Fibroblast of skin of right quadriceps (primary cell): ENCODE data around the gene NR4A1.
A peak's percentile ranks its signal among the peaks of the same experiment; 100 is the strongest.

Experiments used
- DNase-seq: peaks from one replicate; pipeline ENCODE4 v3.0.0-alpha.2; 2013

Gene NR4A1

DNA sequence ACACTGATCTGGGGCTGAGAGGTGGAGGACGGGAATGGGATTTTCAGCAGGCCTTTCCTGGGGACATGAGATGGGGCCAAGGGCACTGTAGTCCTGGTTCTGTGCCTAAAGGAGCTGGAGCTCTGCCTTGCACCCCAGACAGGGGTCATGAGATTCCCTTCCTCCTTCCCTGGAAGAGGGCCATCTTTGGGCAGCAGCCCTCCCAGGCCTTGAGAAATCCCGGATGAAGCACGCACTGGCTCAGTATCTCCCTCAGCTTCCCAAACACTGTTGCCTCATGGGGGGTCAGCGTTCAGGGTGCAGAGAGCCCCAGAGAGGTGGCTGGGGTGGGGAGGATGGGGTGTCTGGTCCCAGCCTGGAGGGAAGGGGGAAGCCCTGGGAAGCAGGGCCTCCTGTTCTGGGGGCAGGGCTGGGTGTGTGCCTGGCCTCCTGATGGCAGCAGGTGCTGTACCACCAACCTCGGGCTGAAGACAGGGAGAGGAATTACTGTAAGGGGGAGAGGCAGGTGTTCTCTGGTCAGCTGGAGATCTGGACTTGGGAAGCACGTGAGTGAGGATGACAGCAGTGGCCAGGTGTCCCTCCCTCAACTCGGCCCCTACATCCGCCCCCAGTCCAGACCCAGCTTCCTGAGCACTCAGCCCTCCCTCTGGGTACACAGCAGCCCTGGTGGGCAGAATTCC is 8.4 kb upstream of the NR4A1 start:
- no peak for DNase-seq

GRCh38 chr12:52043386-52044212 is 7.6 kb upstream of the NR4A1 start:
- DNase-seq: no peak

DNA sequence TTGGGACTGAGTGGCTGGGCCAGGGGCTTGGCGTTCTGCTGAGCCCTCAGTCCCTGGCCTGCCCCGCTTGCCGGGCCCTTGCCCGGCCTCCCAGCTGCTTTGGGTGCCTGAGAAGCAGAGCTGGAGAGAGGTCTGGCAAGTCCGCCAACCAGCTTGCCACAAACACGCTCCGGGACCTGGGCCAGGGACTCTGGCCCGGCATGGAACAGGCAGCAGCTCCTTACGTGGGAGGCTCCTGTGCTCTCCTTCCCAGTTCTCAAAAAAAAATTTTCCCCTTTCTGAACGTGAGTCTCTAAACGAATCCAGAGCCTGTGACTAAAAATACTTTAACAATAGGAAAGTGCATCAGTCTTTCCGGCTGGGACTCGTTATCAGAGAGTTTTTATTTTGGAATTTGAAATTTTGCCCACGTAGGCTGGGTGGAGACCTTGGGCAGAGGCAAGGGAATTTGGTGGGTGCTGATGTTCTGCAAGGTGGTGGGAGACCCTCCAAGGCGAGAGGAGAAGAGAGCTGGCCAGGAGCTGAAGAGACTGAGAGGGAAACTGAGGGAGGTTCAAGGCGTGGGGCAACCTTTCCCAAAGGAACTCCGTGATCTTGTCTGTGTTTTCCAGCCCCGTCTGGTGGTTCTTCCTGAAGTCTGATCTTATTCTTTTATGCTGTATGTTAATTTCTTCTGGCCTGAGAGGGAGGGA is 6.8 kb upstream of the NR4A1 start:
- peak; percentile 71 for DNase-seq

DNA sequence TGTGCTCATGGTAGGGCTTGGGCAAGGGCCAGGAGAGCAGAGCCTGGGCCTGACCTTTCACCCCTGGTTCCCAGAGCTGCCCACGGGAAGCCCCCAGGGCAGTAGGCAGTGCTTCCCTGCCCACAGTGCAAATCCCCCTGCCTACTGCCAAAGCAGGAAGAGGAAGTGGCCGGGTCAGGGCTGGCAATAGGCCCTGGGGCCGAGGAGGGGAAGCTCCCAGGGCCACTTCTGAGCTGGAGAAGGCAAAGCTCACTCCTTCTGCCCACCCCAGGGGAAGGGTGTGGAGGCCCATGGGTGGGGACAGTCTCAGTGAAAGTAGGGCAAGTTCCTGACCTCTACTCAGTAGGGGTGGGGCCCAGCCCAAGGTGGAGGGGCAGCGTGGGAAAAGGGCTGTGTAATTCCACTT is 5.4 kb upstream of the NR4A1 start:
- DNase-seq: no peak

DNA sequence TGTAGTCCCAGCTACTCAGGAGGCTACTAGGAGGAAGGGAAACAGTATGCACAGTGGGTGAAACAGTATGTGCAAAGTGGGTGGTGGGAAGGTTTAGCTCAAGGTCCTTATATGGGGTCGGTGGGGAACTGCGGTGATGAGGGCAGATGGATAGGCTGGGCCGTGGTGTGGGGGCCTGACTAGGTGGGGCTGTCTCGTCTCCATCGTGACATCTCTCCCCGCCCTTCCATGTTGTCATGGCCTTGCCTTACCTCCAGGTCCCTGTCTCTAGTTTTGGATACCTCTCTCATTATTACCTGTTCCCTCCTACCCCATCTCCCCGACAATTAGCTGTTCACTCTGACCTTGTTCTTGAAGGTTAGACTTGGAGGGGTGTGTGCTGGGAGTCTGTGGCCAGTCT is 4.4 kb upstream of the NR4A1 start:
- no peak for DNase-seq

GRCh38 chr12:52049286-52049685 is 2.0 kb upstream of the NR4A1 start:
- no peak for DNase-seq

DNA sequence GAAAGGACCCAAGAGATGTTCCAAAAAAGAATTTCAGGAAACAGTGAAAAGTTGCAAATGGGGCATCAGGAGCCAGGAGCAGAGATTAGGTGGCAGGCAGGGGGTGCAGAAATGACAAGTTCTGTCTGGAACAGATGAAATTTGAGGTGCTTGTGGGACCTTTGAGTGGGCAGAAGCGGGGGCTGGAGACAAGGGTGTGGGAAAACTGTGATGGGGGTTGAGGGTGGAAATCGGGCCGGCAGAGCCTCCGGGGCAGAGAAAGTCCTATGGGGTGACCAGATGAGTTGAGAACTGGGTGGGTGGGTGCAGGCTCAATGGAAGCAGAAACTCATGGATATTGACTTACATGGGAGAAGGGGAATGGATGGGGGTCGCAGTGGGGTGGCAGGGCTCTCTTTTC is 1.6 kb upstream of the NR4A1 start:
- no peak for DNase-seq

- DNase-seq: no peak
These were observed 1.0 kb upstream of the NR4A1 start for GRCh38 chr12:52050116-52050757.

DNA sequence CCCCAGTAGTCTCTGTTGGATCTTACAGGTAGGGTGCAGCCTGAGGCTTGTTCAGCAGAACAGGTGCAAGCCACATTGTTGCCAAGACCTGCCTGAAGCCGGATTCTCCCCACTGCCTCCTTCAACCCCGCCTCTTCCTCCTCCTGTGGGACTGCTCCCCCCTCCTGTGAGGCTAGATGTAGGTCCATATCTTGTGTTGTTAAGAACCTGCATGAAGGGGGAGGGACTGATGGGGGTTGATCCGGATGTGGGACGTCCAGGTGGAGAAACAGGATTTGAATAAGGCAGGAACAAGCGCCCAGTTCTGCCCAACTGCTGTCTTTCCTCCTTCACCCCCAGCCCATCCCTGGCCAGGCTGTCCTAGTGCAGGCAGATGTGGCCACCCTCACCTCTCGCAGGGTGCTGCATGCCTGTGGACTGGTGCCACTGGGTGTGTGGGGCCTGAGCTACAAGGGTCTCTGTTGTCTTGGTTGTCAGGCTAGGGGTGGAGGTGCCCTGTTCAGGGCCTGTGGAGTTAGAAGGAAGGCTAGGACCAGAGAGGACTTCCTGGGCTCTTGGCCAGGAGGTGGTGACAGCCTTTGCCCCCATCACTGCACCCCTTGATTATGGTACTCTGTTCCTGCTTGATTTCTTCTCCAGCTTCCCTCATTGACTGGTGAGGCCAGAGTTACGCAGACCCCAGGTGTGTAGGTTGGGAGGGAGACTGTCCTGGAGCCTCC is 1.4 kb downstream of the NR4A1 start:
- DNase-seq: no peak

- no peak for DNase-seq
These were observed 2.4 kb downstream of the NR4A1 start for GRCh38 chr12:52053536-52054209.

DNA sequence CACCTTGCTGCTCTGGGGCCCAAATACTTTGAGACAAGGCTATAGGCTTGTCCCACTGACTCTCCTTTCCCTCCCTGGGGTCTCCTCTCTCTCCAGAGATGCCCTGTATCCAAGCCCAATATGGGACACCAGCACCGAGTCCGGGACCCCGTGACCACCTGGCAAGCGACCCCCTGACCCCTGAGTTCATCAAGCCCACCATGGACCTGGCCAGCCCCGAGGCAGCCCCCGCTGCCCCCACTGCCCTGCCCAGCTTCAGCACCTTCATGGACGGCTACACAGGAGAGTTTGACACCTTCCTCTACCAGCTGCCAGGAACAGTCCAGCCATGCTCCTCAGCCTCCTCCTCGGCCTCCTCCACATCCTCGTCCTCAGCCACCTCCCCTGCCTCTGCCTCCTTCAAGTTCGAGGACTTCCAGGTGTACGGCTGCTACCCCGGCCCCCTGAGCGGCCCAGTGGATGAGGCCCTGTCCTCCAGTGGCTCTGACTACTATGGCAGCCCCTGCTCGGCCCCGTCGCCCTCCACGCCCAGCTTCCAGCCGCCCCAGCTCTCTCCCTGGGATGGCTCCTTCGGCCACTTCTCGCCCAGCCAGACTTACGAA is 3.1 kb downstream of the NR4A1 start:
- DNase-seq: no peak

DNA sequence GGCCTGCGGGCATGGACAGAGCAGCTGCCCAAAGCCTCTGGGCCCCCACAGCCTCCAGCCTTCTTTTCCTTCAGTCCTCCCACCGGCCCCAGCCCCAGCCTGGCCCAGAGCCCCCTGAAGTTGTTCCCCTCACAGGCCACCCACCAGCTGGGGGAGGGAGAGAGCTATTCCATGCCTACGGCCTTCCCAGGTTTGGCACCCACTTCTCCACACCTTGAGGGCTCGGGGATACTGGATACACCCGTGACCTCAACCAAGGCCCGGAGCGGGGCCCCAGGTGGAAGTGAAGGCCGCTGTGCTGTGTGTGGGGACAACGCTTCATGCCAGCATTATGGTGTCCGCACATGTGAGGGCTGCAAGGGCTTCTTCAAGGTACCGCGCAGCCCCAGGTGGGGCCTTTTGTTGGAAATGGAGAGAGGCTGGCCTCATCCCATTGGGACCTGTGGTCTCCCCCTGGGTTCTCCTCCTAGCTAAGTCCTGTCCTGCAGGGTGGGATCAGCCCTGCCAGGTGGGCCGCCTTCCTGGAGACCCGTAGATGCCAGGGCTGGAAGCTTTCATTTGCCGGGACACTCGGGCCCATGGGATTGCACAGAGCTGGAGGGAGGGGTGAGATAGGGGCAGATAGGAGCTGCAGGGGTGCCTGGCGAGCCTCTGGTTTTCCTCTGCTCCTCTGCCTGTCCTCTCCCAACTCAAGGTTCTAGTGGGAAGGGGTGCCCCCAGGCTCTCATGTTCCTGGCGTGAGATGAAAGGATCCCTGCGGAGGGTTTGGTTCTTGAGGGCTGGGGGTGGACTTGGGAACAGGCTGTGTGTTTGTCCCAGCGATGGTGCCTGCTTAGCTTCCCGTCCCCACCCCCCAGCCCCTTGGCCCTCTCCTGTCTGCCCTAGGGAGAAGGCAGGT is 3.8 kb downstream of the NR4A1 start:
- DNase-seq: no peak

DNA sequence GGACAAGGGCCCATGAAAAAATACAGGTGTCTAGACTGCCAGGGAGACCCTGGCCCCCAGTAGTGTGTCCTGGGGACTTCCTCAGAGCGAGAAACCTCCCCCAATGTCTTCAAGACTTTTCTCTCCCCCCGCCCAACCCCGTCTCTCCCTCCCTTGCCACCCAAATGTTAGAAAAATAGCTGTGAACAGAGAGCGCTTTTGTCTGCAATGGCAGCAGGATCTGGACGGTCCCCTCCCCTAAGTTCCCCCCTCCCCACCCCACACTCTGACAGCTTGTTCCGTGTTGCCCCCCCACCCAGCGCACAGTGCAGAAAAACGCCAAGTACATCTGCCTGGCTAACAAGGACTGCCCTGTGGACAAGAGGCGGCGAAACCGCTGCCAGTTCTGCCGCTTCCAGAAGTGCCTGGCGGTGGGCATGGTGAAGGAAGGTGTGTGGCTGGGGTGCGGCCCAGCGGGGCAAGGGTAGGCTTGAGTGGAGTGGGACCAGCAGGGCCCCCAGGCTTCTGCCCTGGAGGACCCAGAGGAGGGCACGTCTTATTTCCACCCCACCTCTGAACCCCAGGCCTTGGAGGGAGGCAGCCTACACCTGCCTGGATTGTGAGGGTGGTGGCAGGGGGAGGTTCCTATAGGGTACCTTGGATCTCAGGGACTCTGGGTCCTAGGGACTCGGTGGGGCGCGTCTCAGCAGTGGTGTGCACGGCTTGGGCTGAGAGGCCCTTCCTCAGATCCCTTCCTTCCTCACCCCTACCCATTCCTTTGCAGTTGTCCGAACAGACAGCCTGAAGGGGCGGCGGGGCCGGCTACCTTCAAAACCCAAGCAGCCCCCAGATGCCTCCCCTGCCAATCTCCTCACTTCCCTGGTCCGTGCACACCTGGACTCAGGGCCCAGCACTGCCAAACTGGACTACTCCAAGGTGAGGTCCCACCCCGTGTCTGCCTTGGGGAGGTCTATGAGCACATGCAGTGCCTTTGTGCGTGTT is 4.8 kb downstream of the NR4A1 start:
- no peak for DNase-seq

- DNase-seq: no peak
These were observed 5.8 kb downstream of the NR4A1 start for GRCh38 chr12:52056801-52057637.

GRCh38 chr12:52057638-52058576 is 6.7 kb downstream of the NR4A1 start:
- no peak for DNase-seq

- DNase-seq: no peak
These were observed 7.6 kb downstream of the NR4A1 start for GRCh38 chr12:52058631-52059361.
